ENCODE results near the gene NDUFB3.
"Not testable (repeated sequence)": the region's sequence is repeated elsewhere in the genome, so short reads cannot be mapped to it uniquely, and the experiment has no call there.

Gene NDUFB3

DNA sequence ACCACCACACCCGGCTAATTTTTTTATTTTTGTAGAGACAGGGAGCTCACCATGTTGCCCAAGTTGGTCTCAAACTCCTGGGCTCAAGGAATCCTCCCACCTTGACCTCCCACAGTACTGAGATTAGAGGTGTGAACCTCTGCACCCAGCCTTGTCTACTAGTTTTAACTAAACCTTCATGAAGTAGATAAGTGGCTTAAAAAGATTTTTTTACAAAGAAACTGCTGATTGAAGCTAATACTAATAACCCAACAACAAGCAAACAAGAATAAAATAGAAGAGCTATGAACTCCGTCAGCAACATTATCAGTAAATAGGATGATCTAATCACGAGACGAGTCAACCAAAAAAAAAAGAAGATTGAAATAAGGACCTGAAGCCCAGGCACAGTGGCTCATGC, 18.8 kb downstream of the NDUFB3 start:
- no peak for DNase-seq (ENCODE audit: low read depth in 2 of 3, low spot score in 1 of 3)

DNA sequence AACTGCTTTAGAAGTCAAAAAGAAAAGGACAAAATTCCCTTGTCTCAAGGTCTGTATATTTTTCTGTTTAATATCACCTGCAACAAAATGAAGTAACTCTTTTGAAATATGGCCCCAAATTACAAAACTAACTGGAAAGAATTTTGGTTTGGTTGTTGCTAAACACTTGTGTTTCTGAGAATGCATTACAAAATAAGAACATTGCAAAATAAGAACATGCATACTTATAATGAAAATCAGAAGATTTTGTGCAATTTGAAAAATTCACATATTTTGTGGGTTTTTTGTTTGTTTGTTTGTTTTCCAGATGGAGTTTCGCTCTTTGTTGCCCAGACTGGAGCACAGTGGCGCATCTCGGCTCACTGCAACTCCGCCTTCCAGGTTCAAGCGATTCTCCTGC, 21.8 kb downstream of the NDUFB3 start:
- no peak for DNase-seq (ENCODE audit: low read depth in 2 of 3, low spot score in 1 of 3)

DNA sequence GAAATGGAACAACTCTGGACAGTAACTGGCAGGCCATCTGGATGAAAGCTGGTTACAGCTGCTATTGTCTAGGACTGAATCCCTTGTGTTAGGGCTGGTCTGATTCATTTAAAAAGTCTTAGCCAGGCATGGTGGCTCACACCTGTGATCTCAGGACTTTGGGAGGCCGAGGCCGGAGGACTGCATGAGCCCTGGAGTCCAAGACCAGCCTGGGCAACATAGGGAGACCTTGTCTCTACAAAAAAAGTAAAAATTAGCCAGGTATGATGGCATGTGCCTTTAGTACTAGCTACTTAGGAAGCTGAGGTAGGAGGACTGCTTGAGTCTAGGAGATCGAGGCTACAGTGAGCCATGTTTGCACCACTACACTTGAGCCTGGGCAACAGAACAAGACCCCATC, 28.7 kb downstream of the NDUFB3 start:
- DNase-seq (ENCODE audit: low read depth in 2 of 3, low spot score in 1 of 3) = no peak

DNA sequence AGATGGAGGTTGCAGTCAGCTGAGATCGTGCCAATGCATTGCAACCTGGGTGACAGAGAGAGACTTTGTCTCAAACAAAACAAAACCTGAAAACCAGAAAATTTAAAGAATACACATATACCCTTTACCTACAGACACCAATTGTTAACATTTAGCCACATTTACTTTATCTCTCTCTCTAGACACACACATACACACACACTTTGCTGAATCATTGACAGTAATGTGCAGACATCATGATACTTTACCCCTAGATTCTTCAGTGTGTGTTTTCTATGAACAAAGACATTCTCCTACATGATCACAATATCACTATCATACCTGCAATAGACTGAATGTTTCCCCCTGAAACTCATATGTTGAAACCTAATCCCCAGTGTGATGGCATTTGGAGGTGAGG, 34.0 kb downstream of the NDUFB3 start:
- no peak for DNase-seq (ENCODE audit: low read depth in 2 of 3, low spot score in 1 of 3)

DNA sequence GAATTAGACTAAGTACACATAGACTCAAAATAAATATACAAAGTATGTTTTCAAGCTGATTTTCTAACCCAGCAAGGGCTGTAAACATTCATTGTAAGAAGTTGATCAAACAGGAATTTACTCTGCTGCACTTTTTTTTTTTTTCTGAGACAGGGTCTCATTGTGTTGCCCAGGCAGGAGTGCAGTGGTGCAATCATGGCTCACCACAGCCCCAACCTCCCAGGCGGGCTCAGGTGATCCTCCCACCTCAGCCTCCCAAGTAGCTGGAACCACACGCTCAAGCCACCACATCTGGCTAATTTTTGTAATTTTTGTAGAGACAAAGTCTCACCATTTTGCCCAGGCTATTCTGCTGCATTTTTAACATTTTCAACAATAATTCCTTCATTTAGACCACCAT, 35.8 kb downstream of the NDUFB3 start:
- no peak for DNase-seq (ENCODE audit: low read depth in 2 of 3, low spot score in 1 of 3)

DNA sequence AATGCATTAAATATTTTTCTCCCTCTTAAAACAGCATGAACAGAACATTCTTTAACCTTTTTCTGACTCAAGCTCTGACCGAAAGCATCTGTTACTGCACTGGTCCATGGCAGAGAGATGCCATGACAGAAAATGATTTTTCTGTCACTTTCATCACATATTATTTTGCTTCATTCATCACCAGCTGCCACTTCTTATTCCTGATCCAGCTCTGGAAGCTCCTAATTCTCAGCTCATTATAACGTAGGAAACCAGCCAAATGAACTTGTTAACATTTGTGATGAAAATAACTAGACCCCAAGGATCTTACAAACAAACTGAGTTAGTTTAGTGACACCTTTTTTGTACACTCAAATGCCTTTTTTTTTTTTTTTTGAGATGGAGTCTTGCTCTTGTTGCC, 36.5 kb downstream of the NDUFB3 start:
- DNase-seq (ENCODE audit: low read depth in 2 of 3, low spot score in 1 of 3) = no peak

DNA sequence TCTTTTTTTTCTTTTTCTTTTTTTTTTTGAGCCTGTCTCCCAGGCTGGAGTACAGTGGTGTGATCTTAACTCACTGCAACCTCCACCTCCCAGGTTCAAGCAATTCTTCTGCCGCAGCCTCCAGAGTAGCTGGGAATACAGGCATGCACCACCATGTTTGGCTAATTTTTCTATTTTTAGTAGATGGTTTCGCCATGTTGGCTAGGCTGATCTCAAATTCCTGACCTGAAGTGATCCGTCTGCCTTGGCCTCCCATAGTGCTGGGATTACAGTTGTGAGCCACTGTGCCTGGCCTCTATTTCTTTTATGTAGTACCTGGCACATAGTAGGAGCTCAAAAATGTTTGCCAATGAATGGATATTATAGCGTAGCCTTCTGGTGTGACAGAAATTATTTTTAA, 37.4 kb downstream of the NDUFB3 start:
- no peak for DNase-seq (ENCODE audit: low read depth in 2 of 3, low spot score in 1 of 3)

DNA sequence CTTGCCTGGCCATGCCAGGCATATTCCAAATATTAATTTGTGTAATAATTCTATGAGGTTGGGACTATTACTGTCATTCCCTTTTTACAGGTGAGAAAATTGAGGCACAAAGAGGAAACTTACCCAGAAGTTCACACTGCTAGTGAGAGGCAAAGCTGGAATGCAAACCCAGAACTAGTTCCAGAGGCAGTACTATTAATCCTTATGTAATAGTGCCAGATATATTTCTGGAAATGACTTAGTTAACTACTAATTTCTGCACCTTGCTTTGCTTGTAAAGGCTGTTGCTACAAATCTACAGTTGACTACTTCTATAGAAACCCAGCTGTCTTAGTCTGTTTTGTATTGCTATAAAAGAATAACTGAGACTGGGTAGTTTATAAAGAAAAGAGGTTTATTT, 38.8 kb downstream of the NDUFB3 start:
- no peak for DNase-seq (ENCODE audit: low read depth in 2 of 3, low spot score in 1 of 3)

DNA sequence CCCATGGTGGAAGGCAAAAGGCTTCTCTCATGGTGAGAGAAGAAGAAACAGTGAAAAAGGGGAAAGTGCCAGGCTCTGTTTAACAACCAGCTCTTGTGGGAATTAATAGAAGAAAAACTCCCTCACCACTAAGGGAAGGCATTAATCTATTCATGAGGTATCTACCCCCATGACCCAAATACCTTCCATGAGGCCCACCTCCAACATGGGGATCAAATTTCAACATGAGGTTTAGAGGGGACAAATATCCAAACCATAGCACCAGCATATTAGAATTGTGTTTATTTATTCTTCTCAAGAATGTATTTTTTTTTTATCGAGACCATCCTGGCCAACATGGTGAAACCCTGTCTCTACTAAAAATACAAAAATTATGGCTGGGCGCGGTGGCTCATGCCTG, 39.3 kb downstream of the NDUFB3 start:
- DNase-seq (ENCODE audit: low read depth in 2 of 3, low spot score in 1 of 3) = no peak

DNA sequence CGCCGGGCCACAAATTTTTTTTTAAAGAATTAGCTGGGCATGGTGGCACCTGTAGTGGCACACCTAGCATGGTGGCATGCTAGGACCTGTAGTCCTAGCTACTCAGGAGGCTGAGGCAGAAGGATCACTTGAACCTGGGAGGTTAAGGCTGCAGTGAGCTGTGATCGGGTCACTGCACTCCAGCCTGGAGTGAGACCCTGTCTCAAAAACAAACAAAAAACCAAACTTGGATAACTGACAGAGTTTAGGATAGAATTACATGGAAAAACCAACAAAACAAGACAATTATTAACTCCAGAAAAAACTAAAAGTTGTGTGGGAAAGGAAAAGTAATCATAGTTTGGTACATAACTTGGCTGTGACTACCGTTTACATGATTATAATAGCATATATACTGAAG, 42.5 kb downstream of the NDUFB3 start:
- no peak for DNase-seq (ENCODE audit: low read depth in 2 of 3, low spot score in 1 of 3)

DNA sequence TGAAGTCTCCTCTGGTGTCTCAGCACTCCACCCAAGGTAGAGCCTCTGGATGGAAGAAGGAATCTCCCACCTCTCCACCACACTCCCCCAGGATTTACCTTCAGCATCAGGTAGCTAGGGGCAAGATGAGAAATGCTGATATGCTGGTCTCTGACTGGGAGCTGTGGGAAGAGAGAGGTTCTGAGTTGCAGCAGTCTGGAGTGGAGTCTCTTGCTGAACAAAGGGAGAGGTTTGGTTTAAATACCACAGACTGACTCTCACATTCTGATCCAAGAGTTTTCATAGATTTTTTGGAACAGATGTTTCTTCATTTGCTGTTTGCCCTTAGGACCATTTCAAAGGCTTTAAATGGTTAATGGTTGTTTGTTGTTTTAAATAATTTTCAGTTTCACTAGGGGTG, 43.0 kb downstream of the NDUFB3 start:
- no peak for DNase-seq (ENCODE audit: low read depth in 2 of 3, low spot score in 1 of 3)

DNA sequence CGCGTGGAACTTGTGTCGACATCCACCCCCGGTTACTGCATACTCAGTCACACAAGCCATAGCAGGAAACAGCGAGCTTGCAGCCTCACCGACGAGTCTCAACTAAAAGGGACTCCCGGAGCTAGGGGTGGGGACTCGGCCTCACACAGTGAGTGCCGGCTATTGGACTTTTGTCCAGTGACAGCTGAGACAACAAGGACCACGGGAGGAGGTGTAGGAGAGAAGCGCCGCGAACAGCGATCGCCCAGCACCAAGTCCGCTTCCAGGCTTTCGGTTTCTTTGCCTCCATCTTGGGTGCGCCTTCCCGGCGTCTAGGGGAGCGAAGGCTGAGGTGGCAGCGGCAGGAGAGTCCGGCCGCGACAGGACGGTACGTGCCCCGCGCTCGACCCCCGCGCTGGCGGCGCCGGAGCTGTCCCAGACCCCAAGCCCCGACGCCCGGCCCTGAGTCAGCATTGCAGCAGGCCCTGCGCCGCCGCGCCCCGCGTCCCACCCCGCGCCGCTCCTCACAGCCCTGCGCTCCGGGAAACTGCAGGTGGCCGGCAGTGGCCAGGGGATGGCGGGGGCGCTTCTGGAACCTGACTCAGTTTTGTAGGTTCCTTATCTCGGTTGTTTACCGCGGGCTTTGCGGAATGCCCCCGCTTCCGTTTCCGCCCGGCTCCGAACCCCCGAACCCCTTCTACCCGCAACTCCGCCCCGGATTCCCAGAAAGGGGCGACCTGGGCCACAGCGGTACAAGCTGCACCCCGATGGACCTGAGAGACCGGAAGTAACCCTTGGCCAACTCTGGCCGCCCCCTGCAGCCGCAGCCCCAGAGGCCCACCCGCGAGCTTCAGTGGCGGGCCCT, 44.5 kb downstream of the NDUFB3 start, which contains the start of gene CFLAR:
TSS of gene CFLAR (plus strand) at position 50 of the 844 bp plus-strand sequence. CDS start 13,702 bp downstream, outside the sequence.
- DNase-seq (ENCODE audit: low read depth in 2 of 3, low spot score in 1 of 3) = peak in 2 of 3 donors; percentile 75 to 78

DNA sequence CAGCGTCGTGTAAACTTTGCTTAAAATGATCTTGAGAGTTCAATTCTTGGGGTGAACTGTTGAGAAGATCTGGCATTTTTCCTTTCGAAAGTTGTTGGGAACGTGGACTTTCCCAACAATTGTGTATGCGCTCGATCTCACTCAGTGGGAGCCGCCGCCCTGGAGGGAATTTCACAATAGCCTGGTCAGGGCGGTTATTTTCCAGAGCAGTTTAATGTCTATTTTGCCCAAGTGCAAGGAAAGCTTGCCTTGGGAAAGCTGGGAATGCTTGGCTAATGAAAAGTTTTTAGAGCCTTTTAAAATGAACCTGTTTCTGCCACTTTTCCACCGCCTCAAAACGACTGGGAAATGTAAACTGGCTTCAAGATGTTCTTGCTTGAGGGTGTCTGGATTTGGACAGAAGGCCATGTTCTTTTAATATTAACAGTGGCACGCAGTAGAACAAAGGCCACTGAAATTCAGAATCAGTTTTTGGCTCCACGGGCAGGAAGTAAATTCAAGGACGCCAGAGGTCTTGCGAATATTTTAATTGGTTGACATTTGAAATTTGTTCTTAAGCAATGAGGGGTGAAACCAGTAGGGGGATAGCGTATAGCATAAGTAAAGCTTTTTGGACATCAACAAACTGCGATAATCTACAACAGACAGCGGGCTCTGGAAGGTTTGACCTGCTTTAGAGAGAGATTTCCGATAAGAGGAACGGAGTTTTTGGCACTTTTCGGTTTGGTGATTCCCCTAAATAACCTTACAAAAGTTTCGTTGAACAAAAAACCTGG, 45.3 kb downstream of the NDUFB3 start:
- no peak for DNase-seq (ENCODE audit: low read depth in 2 of 3, low spot score in 1 of 3)

DNA sequence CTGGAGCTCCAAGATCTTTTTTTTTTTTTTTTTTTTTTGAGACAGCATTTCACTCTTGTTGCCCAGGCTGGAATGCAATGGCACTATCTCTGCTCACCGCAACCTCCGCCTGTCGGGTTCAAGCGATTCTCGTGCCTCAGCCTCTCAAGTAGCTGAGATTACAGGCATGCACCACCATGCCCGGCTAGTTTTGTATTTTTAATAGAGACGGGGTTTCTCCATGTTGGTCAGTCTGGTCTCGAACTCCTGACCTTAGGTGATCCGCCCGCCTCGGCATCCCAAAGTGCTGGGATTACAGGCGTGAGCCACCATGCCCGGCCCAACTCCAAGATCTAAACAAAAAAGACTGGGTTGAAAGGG, 45.9 kb downstream of the NDUFB3 start:
- DNase-seq (ENCODE audit: low read depth in 2 of 3, low spot score in 1 of 3) = not testable (repeated sequence)

DNA sequence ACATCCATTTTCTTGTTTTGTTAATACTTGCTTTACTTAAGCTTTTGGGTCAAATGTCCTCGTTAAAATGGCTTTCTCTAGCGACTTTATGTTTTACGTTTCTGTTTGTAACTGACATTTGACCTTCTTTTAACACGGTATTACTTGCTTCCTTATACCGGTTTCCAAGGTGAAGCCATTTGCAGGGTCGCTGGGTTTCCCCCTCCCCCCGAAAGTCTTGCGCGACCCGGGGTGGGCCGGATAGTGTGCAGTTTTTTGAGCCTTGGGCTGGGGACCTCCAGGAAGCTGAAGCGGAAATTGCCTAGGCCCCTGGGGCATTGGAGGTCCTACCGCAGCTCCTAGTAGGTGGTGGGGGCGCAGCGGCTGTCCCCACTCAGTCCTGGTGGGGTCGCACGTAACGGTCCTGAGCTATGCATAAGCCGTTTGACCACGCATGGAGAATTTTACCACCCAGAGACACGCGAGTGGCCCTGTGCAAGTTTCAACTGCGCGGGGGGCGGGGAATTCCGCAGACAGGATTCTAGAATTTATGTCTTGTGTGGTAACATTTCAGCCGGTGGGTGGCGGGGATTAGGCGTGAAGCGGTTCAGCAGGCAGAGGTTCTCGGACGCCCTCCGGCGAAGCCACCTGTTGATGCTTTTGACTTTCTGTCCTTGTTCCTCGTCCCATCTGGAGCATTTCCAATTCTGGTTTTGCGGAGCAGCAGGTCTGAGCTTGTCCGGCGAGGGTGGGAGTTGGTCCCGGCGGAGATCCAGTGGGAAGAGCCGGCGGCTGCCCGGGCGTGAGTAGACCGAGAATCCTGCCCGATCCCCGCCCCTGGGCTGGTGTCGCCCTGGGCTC, 46.5 kb downstream of the NDUFB3 start:
- DNase-seq (ENCODE audit: low read depth in 2 of 3, low spot score in 1 of 3) = peak; percentile 77 to 86 (median 77)

DNA sequence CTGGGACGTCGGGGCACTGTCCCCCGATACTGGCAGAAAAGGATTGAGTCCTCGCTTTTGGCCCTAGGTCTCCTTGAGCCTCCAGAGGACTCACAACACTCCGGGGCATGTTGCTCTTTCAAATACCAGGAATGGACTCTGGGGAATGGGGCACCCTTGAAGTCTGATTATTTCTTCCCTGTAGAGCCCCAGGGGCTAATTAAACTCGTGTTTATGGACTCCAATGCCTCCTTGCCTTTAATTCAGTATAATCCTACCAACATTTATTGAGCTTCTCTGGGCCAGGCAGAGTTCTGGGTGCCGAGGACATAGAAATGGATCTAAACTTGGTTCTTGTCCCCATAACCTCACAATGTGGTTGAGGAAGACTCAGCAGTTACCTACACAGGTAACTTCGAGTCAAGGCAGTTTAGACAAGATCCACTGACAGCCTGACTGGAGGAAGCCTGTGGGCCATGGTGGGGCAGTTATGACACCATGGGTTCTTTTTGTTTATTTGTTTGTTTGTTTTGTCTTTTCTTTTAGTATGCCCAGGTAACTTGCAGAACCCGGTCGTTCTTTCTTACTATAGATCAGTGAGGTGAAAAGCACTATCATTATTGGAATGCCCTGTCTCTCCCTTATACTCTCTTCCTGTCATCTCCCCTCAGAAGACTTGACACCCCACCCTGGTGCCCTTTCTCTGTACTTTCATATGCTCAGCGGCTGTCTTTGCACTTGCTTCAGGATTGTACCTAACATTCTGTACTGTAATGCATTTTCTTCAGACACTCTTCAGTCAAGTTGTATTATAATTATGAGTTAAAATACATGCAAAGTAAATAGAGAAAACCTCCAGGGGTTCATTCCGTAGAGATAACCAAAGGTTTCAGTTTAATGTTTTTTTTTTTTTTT, 47.4 kb downstream of the NDUFB3 start:
- DNase-seq (ENCODE audit: low read depth in 2 of 3, low spot score in 1 of 3) = no peak

DNA sequence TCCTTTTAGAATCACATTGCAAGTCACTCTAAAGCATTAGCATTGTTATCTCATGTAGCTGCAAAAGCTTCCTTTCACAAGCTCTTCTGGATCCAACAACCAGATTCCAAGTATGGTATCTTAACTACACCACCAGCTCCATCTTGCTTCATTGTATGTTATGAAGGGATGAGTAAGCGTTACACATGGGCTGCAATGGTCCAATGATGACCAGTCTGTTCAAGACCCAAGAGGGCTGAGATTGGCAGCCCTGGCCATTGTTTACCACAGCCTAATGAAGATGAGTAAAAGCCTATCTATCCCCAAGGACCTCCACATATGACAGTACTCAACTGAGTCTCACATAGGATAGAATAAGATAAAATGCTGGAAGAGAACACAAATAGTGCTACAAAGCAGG, 50.5 kb downstream of the NDUFB3 start:
- DNase-seq (ENCODE audit: low read depth in 2 of 3, low spot score in 1 of 3) = no peak

DNA sequence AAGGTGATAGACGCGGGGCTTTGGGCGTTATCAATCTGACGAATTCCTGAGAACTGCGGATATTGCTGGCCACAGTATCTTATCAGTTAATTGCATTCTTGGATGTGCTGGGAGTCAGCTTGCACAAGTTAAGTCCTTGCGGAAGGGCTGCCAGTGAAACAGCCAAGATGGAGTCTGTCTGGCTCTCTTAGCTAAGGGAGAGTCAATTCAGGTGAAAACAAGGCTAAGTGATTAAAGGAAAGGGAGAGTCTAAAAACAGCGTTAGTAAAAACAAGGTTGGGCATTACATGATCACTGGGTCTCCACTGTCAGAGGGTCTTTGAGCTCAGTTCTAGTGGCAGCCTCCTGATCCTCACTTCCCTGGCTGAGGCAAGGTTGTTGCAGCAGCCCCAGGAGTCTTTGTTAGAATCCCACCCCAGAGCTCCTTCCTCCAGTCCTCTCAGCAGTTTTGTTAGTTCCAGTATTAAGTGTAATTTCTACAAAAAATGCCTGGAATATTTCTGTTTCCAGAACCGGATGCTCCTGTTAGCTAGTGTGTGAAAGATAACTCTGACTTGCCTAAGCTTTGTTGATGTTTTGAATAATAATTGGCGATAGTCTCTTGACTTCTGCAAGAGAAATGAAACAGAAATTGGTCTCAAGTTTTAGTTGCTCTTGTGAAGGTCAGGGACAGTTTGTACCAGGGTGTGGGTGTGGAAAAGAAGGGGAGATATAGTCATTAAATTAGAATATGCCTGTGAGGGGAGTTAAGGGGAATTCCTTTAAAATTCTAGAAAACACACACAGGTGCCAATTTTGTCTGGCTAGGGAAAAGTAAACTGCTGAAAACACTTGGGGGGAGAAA, 54.7 kb downstream of the NDUFB3 start:
- no peak for DNase-seq (ENCODE audit: low read depth in 2 of 3, low spot score in 1 of 3)

DNA sequence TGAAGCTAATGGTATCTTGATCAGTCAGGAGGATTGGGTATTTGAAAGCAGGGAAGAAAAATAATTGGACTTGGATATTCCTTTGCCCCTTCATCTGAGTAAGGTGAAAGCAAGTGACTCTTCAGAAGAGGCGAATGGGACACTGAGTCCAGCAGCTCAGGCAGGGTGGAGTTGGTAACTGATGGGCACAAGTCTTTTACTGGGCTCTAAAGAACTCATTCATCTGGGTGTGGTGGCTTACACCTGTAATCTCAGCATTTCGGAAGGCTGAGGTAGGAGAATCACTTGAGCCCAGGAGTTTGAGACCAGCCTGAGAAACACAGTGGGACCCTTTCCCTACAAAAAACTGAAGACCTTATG, 55.3 kb downstream of the NDUFB3 start:
- no peak for DNase-seq (ENCODE audit: low read depth in 2 of 3, low spot score in 1 of 3)

DNA sequence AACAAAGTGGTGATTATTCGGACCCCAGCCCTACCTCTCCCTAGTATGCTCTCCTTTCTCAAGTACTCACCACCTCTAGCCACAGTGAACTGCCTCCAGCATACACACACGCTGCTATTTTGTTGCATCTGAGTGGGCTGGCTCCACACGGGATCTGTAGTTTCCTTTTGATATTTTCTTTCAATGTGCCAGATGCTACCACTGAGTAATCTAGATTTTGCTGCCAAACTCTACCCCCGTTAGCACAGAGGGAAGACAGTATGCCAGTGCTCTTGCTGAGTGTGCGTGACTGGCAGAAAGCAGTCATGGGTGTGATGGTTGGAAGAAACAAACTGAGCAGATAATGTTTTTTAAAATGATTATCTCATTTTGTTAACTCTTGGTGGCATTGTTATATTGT, 55.8 kb downstream of the NDUFB3 start:
- peak in 2 of 3 donors; percentile 37 to 58 for DNase-seq (ENCODE audit: low read depth in 2 of 3, low spot score in 1 of 3)
